Heart right ventricle (tissue), 16 donors: ENCODE data around the gene ITPRID2. TPM values are rescaled to one million over a fixed set of nuclear protein-coding genes. Genes with fewer than 3 reads are reported as not detected.
"Not testable (repeated sequence)": the region's sequence is repeated elsewhere in the genome, so short reads cannot be mapped to it uniquely, and the experiment has no call there.

ENCODE experiments used
- ATAC-seq, 8 donors: fragments of 200-7000 bp; cut with Tn5 transposase; one replicate each; pipeline ENCODE4 v1.9.1; 2020; ENCODE audit warnings: mild to moderate bottlenecking in 8 of 8, moderate library complexity in 8 of 8, moderate number of reproducible peaks in 1 of 8
- DNase-seq, 2 donors: peaks; one replicate each; pipeline ENCODE4 v3.0.0-alpha.2; 2020
- H3K27ac ChIP-seq, 10 donors: fragments of 200-600 bp; sonication (generic) in 2 of 10; one replicate each; pipeline versions ENCODE4 v1.5.0 to v1.8.0; 2020 to 2022; ENCODE audit warnings: mild to moderate bottlenecking in 3 of 10
- H3K27me3 ChIP-seq, 7 donors: fragments of 200-600 bp; one replicate each; pipeline ENCODE4 v1.8.0; 2021 to 2022; ENCODE audit warnings: mild to moderate bottlenecking in 2 of 7
- H3K36me3 ChIP-seq, 9 donors: fragments of 200-600 bp; sonication (generic) in 1 of 9; one replicate each; pipeline versions ENCODE4 v1.5.0 to v1.8.0; 2020 to 2022; ENCODE audit warnings: mild to moderate bottlenecking in 2 of 9
- H3K4me1 ChIP-seq, 9 donors: fragments of 200-600 bp; sonication (generic) in 1 of 9; one replicate each; pipeline versions ENCODE4 v1.5.0 to v1.8.0; 2020 to 2022; ENCODE audit warnings: mild to moderate bottlenecking in 4 of 9
- H3K4me3 ChIP-seq, 10 donors: fragments of 200-600 bp; sonication (generic) in 2 of 10; one replicate each; pipeline versions ENCODE4 v1.5.0 to v1.8.0; 2020 to 2022; ENCODE audit warnings: mild to moderate bottlenecking in 7 of 10, moderate library complexity in 2 of 10
- H3K9me3 ChIP-seq, 11 donors: fragments of 200-600 bp in 10 of 11; sonication (generic) in 2 of 11; one replicate each; pipeline versions ENCODE4 v1.5.0 to v1.8.0; 2013 to 2022; ENCODE audit warnings: mild to moderate bottlenecking in 2 of 11, control low read depth in 1 of 11, moderate library complexity in 1 of 11
- CTCF ChIP-seq, 9 donors: fragments of 200-600 bp; sonication (generic) in 2 of 9; IDR thresholded peaks; one replicate each; pipeline versions ENCODE4 v1.5.0 to v1.8.0; 2021 to 2022; ENCODE audit warnings: antibody characterized with exemption in 9 of 9, mild to moderate bottlenecking in 5 of 9, moderate library complexity in 1 of 9
- WGBS, 2 donors: extraction: QIAGEN DNeasy Blood & Tissue Kit; methylation state at CpG; one replicate each; pipeline ENCODE4 v1.1.7; 2013; ENCODE audit warnings: inconsistent platforms in 1 of 2; 5-methylcytosine and 5-hydroxymethylcytosine counted together
- intact Hi-C, 10 donors: fragments of 100-400 bp; cut with DNase I; formaldehyde crosslinking; loops; one replicate each; pipeline versions ENCODE4 v1.11.1 to v1.14.2; 2022
- polyA plus RNA-seq, 2 donors: library from polyadenylated mRNA; stranded (reverse); fragments of 200-250 nt; gene quantifications; one replicate each; pipeline ENCODE4 v1.2.3, GENCODE V29; 2013
- total RNA-seq, 10 donors: library from RNA; stranded (reverse); fragmentation: NEBNext Ultra II Directional in 3 of 10; extraction: Animal tissue kit (Norgen Biotek cat#: 25700) in 3 of 10; gene quantifications; one replicate each; pipeline versions ENCODE4 v1.2.1 to v1.2.4, GENCODE V29; 2021 to 2023
- donor health status: Arrhythmogenic right ventricular cardiomyopathy.
- donor health status: ischemic (EF 13 %, LVEDD 7.1; RV severe dilation, severe dysfunction).
- donor health status: healthy with polysubstance abuse.
- donor health status: DM: no; HTN: yes; CAD: no.
- donor health status: DM: no; HTN: no; CAD: no.
- donor health status: ischemic (EF 25% LVEDD 6.9; RV normal size, moderate dysfunction).
- donor health status: ischemic (EF 25% LVEDD 5.7; RV mildly dilated, moderate dysfunction).
- donor health status: healthy.
- donor health status: DM: yes; HTN: yes; CAD: no.
- donor health status: Ischemic cardiomyopathy.
- donor health status: ischemic (EF 35%, LVEDD 5.7; RV mildly dilated, moderate dysfunction).
- donor health status: nonischemic (EF 11% LVEDD 7.7; RV severe dilation, severe dysfunction).
- donor health status: DM: yes; HTN: yes; CAD: no.
- donor health status: PGD.
- donor health status: ischemic (EF 29% LVEDD 5.4; RV normal size, mild dysfunction).
- donor health status: nonischemic (EF 23%, LVEDD 6.1; RV moderate dilation, normal function).

The ITPRID2 gene
- total and polyA plus RNA-seq, 12 donors: 30.6 to 119 (median 67.9) TPM

DNA sequence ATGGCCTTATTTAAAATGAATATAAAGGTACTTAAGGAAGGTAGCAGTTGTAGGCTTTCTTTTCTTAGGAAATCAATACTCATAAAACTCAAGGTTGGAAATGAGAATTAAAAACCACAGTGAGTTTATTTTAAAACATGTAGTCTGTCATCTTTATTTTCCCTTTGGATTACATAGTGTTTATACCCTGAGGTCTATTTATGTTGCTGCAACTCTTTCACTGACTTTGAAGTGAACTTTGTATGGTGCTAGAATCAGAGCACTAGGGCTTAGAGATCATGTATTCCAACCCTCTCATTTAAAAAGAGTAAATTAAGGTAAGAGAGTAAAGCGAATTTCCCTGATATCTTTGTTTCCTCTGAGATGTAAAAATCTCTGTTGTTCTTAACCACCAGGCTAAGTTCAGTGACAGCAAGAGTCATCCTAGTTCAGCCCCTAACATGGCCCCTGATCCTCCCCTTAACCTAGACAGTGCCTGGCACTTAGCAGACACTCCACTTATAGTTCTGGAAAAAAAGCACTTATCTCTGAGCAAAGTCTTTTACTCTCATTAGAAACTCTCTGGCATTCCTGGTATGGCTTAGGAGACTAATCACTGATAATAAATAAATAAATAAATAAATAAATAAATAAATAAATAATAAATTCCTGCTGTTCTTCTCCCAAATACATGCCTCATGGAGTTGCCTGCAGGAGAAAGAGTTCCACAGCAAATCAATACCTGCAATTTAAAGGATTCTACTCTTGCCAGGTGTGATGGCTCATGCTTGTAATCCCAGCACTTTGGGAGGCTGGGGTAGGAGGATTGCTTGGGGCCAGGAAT lies 61.1 kb downstream of the ITPRID2 start:
- WGBS, 2 donors: 81 to 84% methylated on average over 1 of the region's 1 CpG
- no peak for ATAC-seq
- intact Hi-C loops: loop anchor here in 4 of 10 donors (5.0 to 10.0 kb wide), 2 partner anchors 208 to 210 kb away; no protein-coding TSS in a partner anchor

GRCh38 chr2:181953881-181954537 lies 62.5 kb downstream of the ITPRID2 start:
- peak in 6 of 8 donors; percentile 47 to 63 (median 54) for ATAC-seq
- Histone ChIP-seq H3K4me1 (peaks cover 0 to 11% (median 4%) of the 10 kb centered on the region in 9 donors), H3K27me3 (no peaks in the 10 kb centered on the region), H3K36me3 (no peaks in the 10 kb centered on the region), H3K4me3 (peak overlapping the region in 4 of 10 donors; percentile 3 to 28 (median 22)), H3K9me3 (no peaks in the 10 kb centered on the region), H3K27ac (no peak overlapping the region)
- WGBS, 2 donors: 1 to 4% methylated on average over 19 of the region's 19 CpGs
- intact Hi-C loops: loop anchor here in 9 of 10 donors (1.0 to 10.0 kb wide), 4 partner anchors 209 to 212 kb away; no protein-coding TSS in a partner anchor
- DNase-seq: peak; percentile 15 to 57
- TF ChIP-seq CTCF (IDR thresholded peaks at IDR 0.05): peak in 8 of 9 donors; percentile 38 to 69 (median 60)

More for the DNA sequence above, 61.1 kb downstream of the ITPRID2 start:
- Histone ChIP-seq H3K27ac (no peak overlapping the region), H3K27me3 (no peaks in the 10 kb centered on the region), H3K36me3 (no peaks in the 10 kb centered on the region), H3K9me3 (no peaks in the 10 kb centered on the region), H3K4me1 (peaks cover 0 to 11% (median 4%) of the 10 kb centered on the region in 9 donors), H3K4me3 (no peak overlapping the region)
- no peak for DNase-seq
- TF ChIP-seq CTCF (IDR thresholded peaks at IDR 0.05): no peak

GRCh38 chr2:181954538-181954883 lies 63.0 kb downstream of the ITPRID2 start:
- Histone ChIP-seq H3K9me3 (no peaks in the 10 kb centered on the region), H3K27ac (no peak overlapping the region), H3K36me3 (no peaks in the 10 kb centered on the region), H3K27me3 (no peaks in the 10 kb centered on the region), H3K4me1 (peaks cover 0 to 11% (median 4%) of the 10 kb centered on the region in 9 donors), H3K4me3 (peak overlapping the region in 2 of 10 donors; percentile 3 to 28)
- DNase-seq: no peak
- ATAC-seq: no peak
- WGBS, 2 donors: 23% methylated on average over 4 of the region's 4 CpGs
- TF ChIP-seq CTCF (IDR thresholded peaks at IDR 0.05): peak in 1 of 9 donors; percentile 1
- intact Hi-C loops: loop anchor here in 9 of 10 donors (1.0 to 10.0 kb wide), 4 partner anchors 210 to 212 kb away; no protein-coding TSS in a partner anchor

- no peak for TF ChIP-seq CTCF (IDR thresholded peaks at IDR 0.05)
- WGBS, 2 donors: 23 to 51% methylated on average over 1 of the region's 1 CpG
- no peaks in the 10 kb centered on the region for H3K27me3 ChIP-seq
- intact Hi-C loops: loop anchor here in 7 of 10 donors (2.0 to 10.0 kb wide), 3 partner anchors 210 to 213 kb away; no protein-coding TSS in a partner anchor
- H3K9me3 ChIP-seq: no peaks in the 10 kb centered on the region
- peaks cover 0 to 11% (median 4%) of the 10 kb centered on the region in 9 donors for H3K4me1 ChIP-seq
- H3K36me3 ChIP-seq: no peaks in the 10 kb centered on the region
- no peak overlapping the region for H3K27ac ChIP-seq
- DNase-seq: no peak
- no peak for ATAC-seq
- H3K4me3 ChIP-seq: no peak overlapping the region
Observed at GRCh38 chr2:181955010-181955409, 63.5 kb downstream of the ITPRID2 start.

GRCh38 chr2:181955866-181956265 lies 64.3 kb downstream of the ITPRID2 start:
- not testable (repeated sequence) for DNase-seq, ATAC-seq, H3K27me3 ChIP-seq, H3K36me3 ChIP-seq, H3K4me3 ChIP-seq, H3K9me3 ChIP-seq, H3K27ac ChIP-seq
- peaks cover 0 to 11% (median 4%) of the 10 kb centered on the region in 9 donors for H3K4me1 ChIP-seq
- WGBS, 2 donors: 89 to 97% methylated on average over 3 of the region's 3 CpGs
- intact Hi-C loops: loop anchor here in 7 of 10 donors (2.0 to 10.0 kb wide), 3 partner anchors 211 to 214 kb away; no protein-coding TSS in a partner anchor
